H1 (cell line): ENCODE results near the gene SMYD3. TPM values are rescaled to one million over a fixed set of nuclear protein-coding genes. Genes with fewer than 3 reads are reported as not detected.

ENCODE experiments used
- BACH1 ChIP-seq: IDR thresholded peaks from 2 replicates; pipeline ENCODE4 v1.6.1; 2012; ENCODE audit warnings: low read length, improper control_type of control experiment
- CEBPB ChIP-seq: IDR thresholded peaks from 2 replicates; pipeline ENCODE4 v1.6.1; 2012; ENCODE audit warnings: low read depth, low read length
- CHD7 ChIP-seq: fragments of 300-600 bp; sonication (generic); IDR thresholded peaks from 2 replicates; pipeline ENCODE4 v1.7.1; 2012; ENCODE audit warnings: low read length, moderate library complexity, mild to moderate bottlenecking, inconsistent platforms; ENCODE audit not compliant: insufficient replicate concordance
- HDAC2 ChIP-seq, 2 experiments: fragments of 300-600 bp in 1 of 2; sonication (generic) in 1 of 2; IDR thresholded peaks; 2 replicates each; pipeline ENCODE4 v1.6.1; 2011 to 2012; ENCODE audit warnings: low read depth in 2 of 2, low read length in 2 of 2, mild to moderate bottlenecking in 2 of 2, moderate library complexity in 2 of 2, borderline replicate concordance in 1 of 2, inconsistent platforms in 1 of 2
- KDM1A ChIP-seq: fragments of 200-600, 300-600 bp; sonication (generic); IDR thresholded peaks from 2 replicates; pipeline ENCODE4 v1.7.1; 2016; ENCODE audit warnings: mild to moderate bottlenecking, low read length, borderline replicate concordance
- SUZ12 ChIP-seq: fragments of 200-600 bp; sonication (generic); IDR thresholded peaks from 2 replicates; pipeline ENCODE4 v1.6.1; 2012; ENCODE audit warnings: mild to moderate bottlenecking, inconsistent platforms, low read length, moderate library complexity, mixed read lengths
- polyA plus RNA-seq, 7 experiments: library from polyadenylated mRNA; depleted of rRNA in 3 of 7; stranded (reverse) in 5 of 7; unstranded in 2 of 7; fragments of >200 nt in 5 of 7; fragments of 200-250 nt in 2 of 7; gene quantifications; 1 replicate in 5 of 7; 2 replicates in 1 of 7; 4 replicates in 1 of 7; pipeline versions ENCODE4 v1.2.1 to v1.2.3, GENCODE V29; 2011 to 2013; ENCODE audit warnings: missing spikeins in 2 of 7, mixed read lengths in 2 of 7
- total RNA-seq: library from RNA; stranded (reverse); fragmentation: NEBNext Ultra II Directional; extraction: Animal tissue kit (Norgen Biotek cat#: 25700); gene quantifications from 2 replicates; pipeline ENCODE4 v1.2.1, GENCODE V29; 2021
- TF ChIP-seq, protein P1 (sequence below), 3 experiments: IDR thresholded peaks; 1 replicate in 2 of 3; 2 replicates in 1 of 3; pipeline versions ENCODE4 v1.5.1 to v1.6.1; 2011; ENCODE audit warnings: low read length in 3 of 3, mild to moderate bottlenecking in 3 of 3, inconsistent platforms in 2 of 3, low read depth in 1 of 3, moderate library complexity in 1 of 3; ENCODE audit not compliant: insufficient read depth in 1 of 3; ENCODE audit errors: control extremely low read depth in 1 of 3

SMYD3 gene
- total and polyA plus RNA-seq, 2 of the 8 experiments (the other 6 are each of a cell fraction or from before 2014, with no cell fraction given) = 17.3 to 25.4 TPM

- TF ChIP-seq CHD7 (no peak), CEBPB (no peak), KDM1A (no peak), BACH1 (no peak), HDAC2 (IDR thresholded peaks at IDR 0.05; ENCODE audit: borderline replicate concordance in 1 of 2, low read depth in 2 of 2, low read length in 2 of 2) (no peak), SUZ12 (no peak)
- TF ChIP-seq, protein P1, sequence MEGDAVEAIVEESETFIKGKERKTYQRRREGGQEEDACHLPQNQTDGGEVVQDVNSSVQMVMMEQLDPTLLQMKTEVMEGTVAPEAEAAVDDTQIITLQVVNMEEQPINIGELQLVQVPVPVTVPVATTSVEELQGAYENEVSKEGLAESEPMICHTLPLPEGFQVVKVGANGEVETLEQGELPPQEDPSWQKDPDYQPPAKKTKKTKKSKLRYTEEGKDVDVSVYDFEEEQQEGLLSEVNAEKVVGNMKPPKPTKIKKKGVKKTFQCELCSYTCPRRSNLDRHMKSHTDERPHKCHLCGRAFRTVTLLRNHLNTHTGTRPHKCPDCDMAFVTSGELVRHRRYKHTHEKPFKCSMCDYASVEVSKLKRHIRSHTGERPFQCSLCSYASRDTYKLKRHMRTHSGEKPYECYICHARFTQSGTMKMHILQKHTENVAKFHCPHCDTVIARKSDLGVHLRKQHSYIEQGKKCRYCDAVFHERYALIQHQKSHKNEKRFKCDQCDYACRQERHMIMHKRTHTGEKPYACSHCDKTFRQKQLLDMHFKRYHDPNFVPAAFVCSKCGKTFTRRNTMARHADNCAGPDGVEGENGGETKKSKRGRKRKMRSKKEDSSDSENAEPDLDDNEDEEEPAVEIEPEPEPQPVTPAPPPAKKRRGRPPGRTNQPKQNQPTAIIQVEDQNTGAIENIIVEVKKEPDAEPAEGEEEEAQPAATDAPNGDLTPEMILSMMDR (IDR thresholded peaks at IDR 0.05; ENCODE audit: control extremely low read depth in 1 of 3, insufficient read depth in 1 of 3, low read depth in 1 of 3, low read length in 3 of 3) = no peak
Observed at GRCh38 chr1:245984390-245985155, 522.5 kb downstream of the SMYD3 start (continued).
